Nephron progenitor cell (in vitro differentiated cells): ENCODE measurements around the gene ZNF212.

Experiments
- DNase-seq: peaks from one replicate; pipeline ENCODE4 v3.0.0; 2021
- H3K27ac Mint-ChIP-seq: 2 replicates; pipeline ENCODE4 v1.8.0; 2021; ENCODE audit warnings: mild to moderate bottlenecking, moderate library complexity, mixed read lengths
- H3K27me3 Mint-ChIP-seq: 2 replicates; pipeline ENCODE4 v1.8.0; 2021; ENCODE audit warnings: mild to moderate bottlenecking, low read depth, mixed read lengths; ENCODE audit not compliant: poor library complexity
- H3K36me3 Mint-ChIP-seq: 2 replicates; pipeline ENCODE4 v1.8.0; 2021; ENCODE audit warnings: low read depth, mixed read lengths
- H3K4me1 Mint-ChIP-seq: 2 replicates; pipeline ENCODE4 v1.8.0; 2021; ENCODE audit warnings: mixed read lengths
- H3K4me3 Mint-ChIP-seq: 2 replicates; pipeline ENCODE4 v1.8.0; 2021; ENCODE audit warnings: mild to moderate bottlenecking, moderate library complexity, mixed read lengths
- H3K9me3 Mint-ChIP-seq: 2 replicates; pipeline ENCODE4 v1.8.0; 2021; ENCODE audit warnings: mild to moderate bottlenecking, moderate library complexity, mixed read lengths
- CTCF ChIP-seq: fragments of 200-600 bp; sonication (generic); IDR thresholded peaks from 2 replicates; pipeline ENCODE4 v1.5.0; 2021; ENCODE audit warnings: antibody characterized with exemption

The ZNF212 gene

GRCh38 chr7:149196705-149197171 lies 42.7 kb upstream of the ZNF212 start:
- no peaks in the 10 kb centered on the region for H3K27me3 Mint-ChIP-seq
- DNase-seq, result no peak
- peaks cover 45% of the 10 kb centered on the region for H3K36me3 Mint-ChIP-seq
- TF ChIP-seq CTCF, result no peak
- peaks cover 28% of the 10 kb centered on the region for H3K4me1 Mint-ChIP-seq
- H3K27ac Mint-ChIP-seq, result peak overlapping the region; percentile 72
- H3K4me3 Mint-ChIP-seq, result peak overlapping the region; percentile 90
- H3K9me3 Mint-ChIP-seq, result peaks cover 4% of the 10 kb centered on the region

GRCh38 chr7:149197675-149198074 lies 41.8 kb upstream of the ZNF212 start:
- Mint-ChIP-seq H3K27me3 (no peaks in the 10 kb centered on the region), H3K27ac (no peak overlapping the region)

GRCh38 chr7:149198161-149198816 lies 41.2 kb upstream of the ZNF212 start:
- Mint-ChIP-seq H3K9me3 (peaks cover 4% of the 10 kb centered on the region), H3K27me3 (no peaks in the 10 kb centered on the region), H3K4me3 (no peak overlapping the region), H3K4me1 (peaks cover 28% of the 10 kb centered on the region), H3K27ac (no peak overlapping the region), H3K36me3 (peaks cover 58% of the 10 kb centered on the region)
- DNase-seq, result no peak
- no peak for TF ChIP-seq CTCF

More at GRCh38 chr7:149197675-149198074, 41.8 kb upstream of the ZNF212 start:
- Mint-ChIP-seq H3K9me3 (peaks cover 4% of the 10 kb centered on the region), H3K4me3 (peak overlapping the region; percentile 15), H3K4me1 (peaks cover 28% of the 10 kb centered on the region), H3K36me3 (peaks cover 52% of the 10 kb centered on the region)
- no peak for TF ChIP-seq CTCF
- DNase-seq, result no peak

- H3K9me3 Mint-ChIP-seq, result peaks cover 4% of the 10 kb centered on the region
- no peak overlapping the region for H3K27ac Mint-ChIP-seq
- H3K27me3 Mint-ChIP-seq, result no peaks in the 10 kb centered on the region
- H3K4me3 Mint-ChIP-seq, result no peak overlapping the region
- peaks cover 34% of the 10 kb centered on the region for H3K4me1 Mint-ChIP-seq
- TF ChIP-seq CTCF, result no peak
- H3K36me3 Mint-ChIP-seq, result peaks cover 69% of the 10 kb centered on the region
- DNase-seq, result no peak
These were observed 40.0 kb upstream of the ZNF212 start for GRCh38 chr7:149199234-149199995.

- H3K27me3 Mint-ChIP-seq, result no peaks in the 10 kb centered on the region
- TF ChIP-seq CTCF, result no peak
- H3K36me3 Mint-ChIP-seq, result peaks cover 90% of the 10 kb centered on the region
- DNase-seq, result no peak
- H3K9me3 Mint-ChIP-seq, result peaks cover 4% of the 10 kb centered on the region
- H3K4me3 Mint-ChIP-seq, result no peak overlapping the region
- H3K4me1 Mint-ChIP-seq, result peaks cover 25% of the 10 kb centered on the region
- peak overlapping the region; percentile 75 for H3K27ac Mint-ChIP-seq
These were observed 36.6 kb upstream of the ZNF212 start for GRCh38 chr7:149202831-149203231.
